ENCODE measurements around the gene LRRC27. TPM values are rescaled to one million over a fixed set of nuclear protein-coding genes. Genes with fewer than 3 reads are reported as not detected.

Gene LRRC27
- total RNA-seq, 2 experiments from 2014 or later = 2.4 to 2.8 TPM

- intact Hi-C loops (cut with DNase I, micrococcal nuclease) = loop anchor here (10.0 kb wide), 2 partner anchors 135 to 415 kb away; partner anchors contain the start of genes BNIP3 (in 1 of the 2) and INPP5A (in 1 of the 2)
- no peaks in the 10 kb centered on the region for H3K9me3 ChIP-seq (ENCODE audit: control insufficient read depth in 1 of 2, insufficient read depth in 1 of 2, low read length in 2 of 2)
- DNase-seq (no peak), ATAC-seq (ENCODE audit: poor library complexity) (no peak)
- H3K27ac ChIP-seq (ENCODE audit: low read depth in 1 of 2, low read length in 2 of 2) = peak overlapping the region in 1 of 2 donors; percentile 41
- H3K27ac Mint-ChIP-seq = peak overlapping the region; percentile 83
- H3K36me3 ChIP-seq (ENCODE audit: insufficient read depth, low read length) = no peaks in the 10 kb centered on the region
- no peaks in the 10 kb centered on the region for H3K9me3 Mint-ChIP-seq
- peaks cover 44% of the 10 kb centered on the region for H3K4me1 ChIP-seq (ENCODE audit: insufficient read depth, low read length)
- H3K4me3 ChIP-seq (ENCODE audit: low read length) = no peak overlapping the region
- peaks cover 24% of the 10 kb centered on the region for H3K4me1 Mint-ChIP-seq (ENCODE audit: low read depth)
- H3K27me3 Mint-ChIP-seq = no peaks in the 10 kb centered on the region
- no peak for TF ChIP-seq CTCF (IDR thresholded peaks at IDR 0.05)
- POLR2A ChIA-PET = no interaction called here
- peaks cover 5% of the 10 kb centered on the region for H3K36me3 Mint-ChIP-seq (ENCODE audit: low read depth)
- CTCF ChIA-PET = no interaction called here
- no peaks in the 10 kb centered on the region for H3K27me3 ChIP-seq (ENCODE audit: control insufficient read depth in 1 of 2, insufficient read depth in 2 of 2, low read length in 2 of 2)
- H3K4me3 Mint-ChIP-seq = peak overlapping the region; percentile 81
These were observed 67.4 kb downstream of the LRRC27 start for GRCh38 chr10:132399117-132400035.

GRCh38 chr10:132400041-132400546 is 68.1 kb downstream of the LRRC27 start:
- H3K36me3 Mint-ChIP-seq (ENCODE audit: low read depth) = peaks cover 5% of the 10 kb centered on the region
- POLR2A ChIA-PET = no interaction called here
- Histone ChIP-seq H3K27me3 (ENCODE audit: control insufficient read depth in 1 of 2, insufficient read depth in 2 of 2, low read length in 2 of 2) (no peaks in the 10 kb centered on the region), H3K36me3 (ENCODE audit: insufficient read depth, low read length) (no peaks in the 10 kb centered on the region), H3K27ac (ENCODE audit: low read depth in 1 of 2, low read length in 2 of 2) (peak overlapping the region in 1 of 2 donors; percentile 41), H3K9me3 (ENCODE audit: control insufficient read depth in 1 of 2, insufficient read depth in 1 of 2, low read length in 2 of 2) (no peaks in the 10 kb centered on the region), H3K4me1 (ENCODE audit: insufficient read depth, low read length) (peaks cover 44% of the 10 kb centered on the region), H3K4me3 (ENCODE audit: low read length) (no peak overlapping the region)
- no peak for ATAC-seq (ENCODE audit: poor library complexity)
- H3K9me3 Mint-ChIP-seq = no peaks in the 10 kb centered on the region
- H3K4me3 Mint-ChIP-seq = peak overlapping the region; percentile 45
- TF ChIP-seq CTCF (IDR thresholded peaks at IDR 0.05) = no peak
- DNase-seq = no peak
- no peaks in the 10 kb centered on the region for H3K27me3 Mint-ChIP-seq
- peaks cover 24% of the 10 kb centered on the region for H3K4me1 Mint-ChIP-seq (ENCODE audit: low read depth)
- H3K27ac Mint-ChIP-seq = peak overlapping the region; percentile 83
- intact Hi-C loops (cut with DNase I, micrococcal nuclease) = no loop called here
- CTCF ChIA-PET = no interaction called here

- no peaks in the 10 kb centered on the region for H3K36me3 ChIP-seq (ENCODE audit: insufficient read depth, low read length)
- H3K9me3 Mint-ChIP-seq = no peaks in the 10 kb centered on the region
- H3K4me3 ChIP-seq (ENCODE audit: low read length) = no peak overlapping the region
- ATAC-seq (ENCODE audit: poor library complexity) = no peak
- peaks cover 24% of the 10 kb centered on the region for H3K4me1 Mint-ChIP-seq (ENCODE audit: low read depth)
- H3K27me3 ChIP-seq (ENCODE audit: control insufficient read depth in 1 of 2, insufficient read depth in 2 of 2, low read length in 2 of 2) = no peaks in the 10 kb centered on the region
- no peaks in the 10 kb centered on the region for H3K27me3 Mint-ChIP-seq
- POLR2A ChIA-PET = no interaction called here
- peak overlapping the region; percentile 58 for H3K4me3 Mint-ChIP-seq
- H3K27ac ChIP-seq (ENCODE audit: low read depth in 1 of 2, low read length in 2 of 2) = no peak overlapping the region
- intact Hi-C loops (cut with DNase I, micrococcal nuclease) = no loop called here
- no peak for DNase-seq
- CTCF ChIA-PET = no interaction called here
- peaks cover 40% of the 10 kb centered on the region for H3K4me1 ChIP-seq (ENCODE audit: insufficient read depth, low read length)
- no peak for TF ChIP-seq CTCF (IDR thresholded peaks at IDR 0.05)
- H3K27ac Mint-ChIP-seq = no peak overlapping the region
- H3K36me3 Mint-ChIP-seq (ENCODE audit: low read depth) = peaks cover 7% of the 10 kb centered on the region
- no peaks in the 10 kb centered on the region for H3K9me3 ChIP-seq (ENCODE audit: control insufficient read depth in 1 of 2, insufficient read depth in 1 of 2, low read length in 2 of 2)
These were observed 68.7 kb downstream of the LRRC27 start for GRCh38 chr10:132400547-132401151.
